GM23338 (cell line): ENCODE data around the gene URI1.

ENCODE experiments used
- EZH2phosphoT487 ChIP-seq: fragments of 200-600 bp; sonication (generic); IDR thresholded peaks from one replicate; pipeline ENCODE4 v1.8.1; 2018; ENCODE audit warnings: antibody characterized with exemption; ENCODE audit not compliant: unreplicated experiment
- TF ChIP-seq, protein P1 (sequence below), 2 experiments: fragments of 200-600 bp in 1 of 2; sonication (generic) in 1 of 2; conservative IDR thresholded peaks; 2 replicates each; pipeline versions ENCODE4 v1.5.1 to v1.6.1; 2016 to 2017; ENCODE audit warnings: antibody characterized with exemption in 2 of 2, low read depth in 2 of 2, mild to moderate bottlenecking in 2 of 2, moderate library complexity in 1 of 2

DNA sequence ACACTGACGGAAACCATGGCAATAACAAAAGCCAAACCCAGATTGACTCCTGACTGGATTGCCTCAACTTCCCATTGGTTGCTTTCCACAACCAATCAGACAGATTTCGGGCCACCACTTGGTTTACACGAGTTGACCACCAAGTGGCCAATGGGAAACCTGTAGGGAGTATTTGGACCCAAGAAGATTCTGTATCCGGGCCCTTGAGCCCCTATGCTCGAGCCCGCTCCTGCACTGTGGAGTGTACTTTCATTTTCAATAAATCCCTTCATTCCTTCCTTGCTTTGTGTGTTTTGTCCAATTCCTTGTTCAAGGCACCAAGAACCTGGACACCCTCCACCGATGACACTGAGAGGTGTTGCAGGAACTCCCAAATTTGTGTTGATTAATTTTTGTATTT is 24.1 kb upstream of the URI1 start:
- TF ChIP-seq, protein P1, sequence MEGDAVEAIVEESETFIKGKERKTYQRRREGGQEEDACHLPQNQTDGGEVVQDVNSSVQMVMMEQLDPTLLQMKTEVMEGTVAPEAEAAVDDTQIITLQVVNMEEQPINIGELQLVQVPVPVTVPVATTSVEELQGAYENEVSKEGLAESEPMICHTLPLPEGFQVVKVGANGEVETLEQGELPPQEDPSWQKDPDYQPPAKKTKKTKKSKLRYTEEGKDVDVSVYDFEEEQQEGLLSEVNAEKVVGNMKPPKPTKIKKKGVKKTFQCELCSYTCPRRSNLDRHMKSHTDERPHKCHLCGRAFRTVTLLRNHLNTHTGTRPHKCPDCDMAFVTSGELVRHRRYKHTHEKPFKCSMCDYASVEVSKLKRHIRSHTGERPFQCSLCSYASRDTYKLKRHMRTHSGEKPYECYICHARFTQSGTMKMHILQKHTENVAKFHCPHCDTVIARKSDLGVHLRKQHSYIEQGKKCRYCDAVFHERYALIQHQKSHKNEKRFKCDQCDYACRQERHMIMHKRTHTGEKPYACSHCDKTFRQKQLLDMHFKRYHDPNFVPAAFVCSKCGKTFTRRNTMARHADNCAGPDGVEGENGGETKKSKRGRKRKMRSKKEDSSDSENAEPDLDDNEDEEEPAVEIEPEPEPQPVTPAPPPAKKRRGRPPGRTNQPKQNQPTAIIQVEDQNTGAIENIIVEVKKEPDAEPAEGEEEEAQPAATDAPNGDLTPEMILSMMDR (conservative IDR thresholded peaks at IDR 0.05; ENCODE audit: low read depth in 2 of 2), result no peak
- TF ChIP-seq EZH2phosphoT487, result no peak
